PC-9 (cell line): Measurements from ENCODE around the gene SDK2. TPM values are rescaled to one million over a fixed set of nuclear protein-coding genes. Genes with fewer than 3 reads are reported as not detected.

Experiments
- BruUV-seq: library from RNA; stranded (reverse); fragments of 400-500 nt; replicated peaks from 2 replicates; lab custom pipeline; 2021; lab: Mats Ljungman, UMichigan
- CTCF ChIA-PET: fragments of 300-600 bp; sonication (Branson Sonifier 250); formaldehyde crosslinking; loops from one replicate; lab custom pipeline; 2022; ENCODE audit warnings: antibody characterized with exemption; lab: Charles Lee
- POLR2A ChIA-PET: fragments of 300-600 bp; sonication (Branson Sonifier 250); formaldehyde crosslinking; loops from one replicate; lab custom pipeline; 2022; ENCODE audit warnings: antibody characterized with exemption; ENCODE audit not compliant: unreplicated experiment; lab: Charles Lee
- DNase-seq, 2 experiments: peaks; one replicate each; pipeline versions ENCODE4 v3.0.0 to v3.0.0-alpha.2; 2015 to 2022; ENCODE audit warnings: mixed read lengths in 1 of 2
- H2AFZ ChIP-seq: fragments of 200-600 bp; sonication (generic); 2 replicates; pipeline ENCODE4 v1.8.1; 2017; ENCODE audit warnings: antibody characterized with exemption
- H3F3A ChIP-seq: fragments of 200-600 bp; sonication (generic); 2 replicates; pipeline ENCODE4 v1.8.1; 2017; ENCODE audit warnings: antibody characterized with exemption, mild to moderate bottlenecking, low read depth; ENCODE audit not compliant: insufficient read depth
- H3K27ac ChIP-seq: fragments of 200-600 bp; sonication (generic); 2 replicates; pipeline ENCODE4 v1.6.1; 2016; ENCODE audit warnings: mixed run types
- H3K27me3 ChIP-seq: fragments of 200-600 bp; sonication (generic); 2 replicates; pipeline ENCODE4 v1.6.1; 2016; ENCODE audit warnings: low read depth, mixed run types; ENCODE audit not compliant: insufficient read depth
- H3K36me3 ChIP-seq: fragments of 200-600 bp; sonication (generic); 2 replicates; pipeline ENCODE4 v1.6.1; 2016; ENCODE audit warnings: low read depth, mixed run types
- H3K4me1 ChIP-seq: fragments of 200-600 bp; sonication (generic); replicated peaks from 2 replicates; pipeline ENCODE4 v1.6.1; 2016; ENCODE audit warnings: mixed run types; ENCODE audit not compliant: insufficient read depth
- H3K4me2 ChIP-seq: fragments of 200-600 bp; sonication (generic); 2 replicates; pipeline ENCODE4 v1.6.1; 2017; ENCODE audit warnings: mixed run types
- H3K4me3 ChIP-seq: fragments of 200-600 bp; sonication (generic); 2 replicates; pipeline ENCODE4 v1.6.1; 2016; ENCODE audit warnings: mixed run types
- H3K79me2 ChIP-seq: fragments of 200-600 bp; sonication (generic); 2 replicates; pipeline ENCODE4 v1.6.1; 2017; ENCODE audit warnings: low read depth, mixed run types
- H3K9me2 ChIP-seq: fragments of 200-600 bp; sonication (generic); 2 replicates; pipeline ENCODE4 v1.8.1; 2017; ENCODE audit warnings: mild to moderate bottlenecking; ENCODE audit not compliant: insufficient read depth
- H3K9me3 ChIP-seq: fragments of 200-600 bp; sonication (generic); 2 replicates; pipeline ENCODE4 v1.8.1; 2016; ENCODE audit warnings: low read depth; ENCODE audit not compliant: insufficient read depth
- H4K20me1 ChIP-seq: fragments of 200-600 bp; sonication (generic); 2 replicates; pipeline ENCODE4 v1.8.1; 2017; ENCODE audit not compliant: insufficient read depth
- CTCF ChIP-seq: fragments of 200-600 bp; sonication (generic); conservative IDR thresholded peaks from 2 replicates; pipeline ENCODE4 v1.6.1; 2017; ENCODE audit warnings: mixed run types, antibody characterized with exemption, mild to moderate bottlenecking, moderate library complexity
- EZH2 ChIP-seq: fragments of 200-600 bp; sonication (generic); IDR thresholded peaks from 2 replicates; pipeline ENCODE4 v1.8.0; 2017; ENCODE audit warnings: antibody characterized with exemption, low read depth
- intact Hi-C: fragments of 100-400 bp; cut with micrococcal nuclease; formaldehyde crosslinking; loops from one replicate; pipeline ENCODE4 v1.10.0; 2022; ENCODE audit not compliant: unreplicated experiment
- total RNA-seq: library from RNA; stranded (reverse); gene quantifications from 2 replicates; pipeline ENCODE4 v1.2.3, GENCODE V29; 2021

The SDK2 gene
- total RNA-seq, 1 experiment from 2014 or later: 0.04 TPM

DNA sequence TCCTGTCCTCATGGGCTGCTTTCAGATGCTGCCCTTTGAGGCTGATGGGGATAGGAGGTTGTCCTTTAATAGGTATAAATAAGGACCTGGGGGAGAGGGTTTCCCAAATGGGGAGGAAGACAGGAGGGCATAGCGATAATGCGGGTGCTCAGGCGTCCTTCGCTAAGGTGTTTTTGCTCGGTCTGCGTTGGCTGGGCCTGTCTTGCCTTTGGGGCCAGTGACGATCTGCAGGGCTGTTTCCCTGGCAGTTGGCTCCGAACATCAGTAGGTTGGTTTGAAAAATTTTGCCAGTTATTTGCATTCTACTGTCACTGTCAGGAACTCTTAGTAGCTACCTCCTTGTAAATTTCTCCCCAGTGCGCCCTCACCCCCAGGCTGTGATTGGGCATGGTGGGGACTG lies 294.6 kb downstream of the SDK2 start:
- H3K4me1 ChIP-seq: no peaks in the 10 kb centered on the region; the same call in 1 of the 2 replicates
- CTCF ChIA-PET: interaction anchor here (0.5 kb wide), 1 partner anchor 64 kb away, joined by 8 read pairs; no protein-coding TSS in a partner anchor
- no peaks in the 10 kb centered on the region for H3K79me2 ChIP-seq
- BruUV-seq: no TSS peak
- no peaks in the 10 kb centered on the region for H3K9me2 ChIP-seq
- intact Hi-C loops: no loop called here
- no peaks in the 10 kb centered on the region for H3K9me3 ChIP-seq
- no peak overlapping the region for H3K4me2 ChIP-seq
- no peaks in the 10 kb centered on the region for H3K36me3 ChIP-seq
- DNase-seq: no peak
- TF ChIP-seq EZH2 (no peak), CTCF (no peak)
- no peaks in the 10 kb centered on the region for H3F3A ChIP-seq
- H4K20me1 ChIP-seq: no peaks in the 10 kb centered on the region
- H3K27ac ChIP-seq: no peak overlapping the region
- H3K27me3 ChIP-seq: no peaks in the 10 kb centered on the region
- no peak overlapping the region for H2AFZ ChIP-seq
- POLR2A ChIA-PET: no interaction called here
- H3K4me3 ChIP-seq: no peak overlapping the region

DNA sequence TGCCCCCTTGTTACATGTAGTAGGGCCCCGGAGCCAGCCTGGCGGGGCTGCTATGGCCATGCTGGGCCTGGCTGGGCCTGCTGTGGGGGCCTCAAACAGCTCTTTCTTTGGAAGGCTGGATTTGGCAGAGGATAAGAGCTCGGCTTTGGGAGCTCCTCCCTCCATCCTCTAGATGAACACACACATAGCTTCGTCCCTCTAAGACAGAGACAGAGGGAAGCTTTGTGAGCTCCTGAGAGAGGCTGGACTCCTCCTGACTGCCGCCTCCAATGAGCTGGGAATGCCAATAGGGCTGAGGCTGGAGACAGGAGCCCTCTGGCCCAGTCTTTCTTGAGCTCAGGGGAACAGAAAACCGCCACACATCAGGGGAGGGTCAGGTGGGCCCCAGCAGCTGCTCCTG lies 295.1 kb downstream of the SDK2 start:
- Histone ChIP-seq H3K27me3 (no peaks in the 10 kb centered on the region), H4K20me1 (no peaks in the 10 kb centered on the region), H3K4me1 (peaks cover 5% of the 10 kb centered on the region), H3K4me3 (no peak overlapping the region), H3K36me3 (no peaks in the 10 kb centered on the region), H2AFZ (no peak overlapping the region), H3F3A (no peaks in the 10 kb centered on the region), H3K4me2 (no peak overlapping the region), H3K9me2 (no peaks in the 10 kb centered on the region), H3K27ac (no peak overlapping the region), H3K79me2 (no peaks in the 10 kb centered on the region), H3K9me3 (no peaks in the 10 kb centered on the region)
- TF ChIP-seq CTCF: no peak
- TF ChIP-seq EZH2: no peak
- BruUV-seq: no TSS peak
- intact Hi-C loops: no loop called here
- ChIA-PET CTCF (interaction anchor here (0.5 kb wide), 1 partner anchor 65 kb away, joined by 8 read pairs; no protein-coding TSS in a partner anchor), POLR2A (no interaction called here)
- DNase-seq: no peak

GRCh38 chr17:73348829-73349095 lies 295.5 kb downstream of the SDK2 start:
- no peaks in the 10 kb centered on the region for H3K9me3 ChIP-seq
- H3K4me3 ChIP-seq: no peak overlapping the region
- BruUV-seq: no TSS peak
- H3K27me3 ChIP-seq: no peaks in the 10 kb centered on the region
- peaks cover 2% of the 10 kb centered on the region; the same call in 1 of the 2 replicates for H3F3A ChIP-seq
- no peaks in the 10 kb centered on the region for H3K79me2 ChIP-seq
- DNase-seq: no peak
- intact Hi-C loops: no loop called here
- H3K36me3 ChIP-seq: no peaks in the 10 kb centered on the region
- ChIA-PET CTCF (no interaction called here), POLR2A (no interaction called here)
- no peaks in the 10 kb centered on the region for H4K20me1 ChIP-seq
- peaks cover 9% of the 10 kb centered on the region for H3K4me1 ChIP-seq
- TF ChIP-seq CTCF (no peak), EZH2 (no peak)
- no peaks in the 10 kb centered on the region for H3K9me2 ChIP-seq
- H2AFZ ChIP-seq: no peak overlapping the region
- H3K27ac ChIP-seq: no peak overlapping the region
- no peak overlapping the region for H3K4me2 ChIP-seq
